Body of pancreas (tissue), 4 donors: Measurements from ENCODE around the gene SLC35F3.
"Not testable (repeated sequence)": the region's sequence is repeated elsewhere in the genome, so short reads cannot be mapped to it uniquely, and the experiment has no call there.

Experiments
- POLR2A ChIP-seq, 3 donors: fragments of 450-650 bp; IDR thresholded peaks; one replicate each; pipeline ENCODE4 v1.6.1; 2016; ENCODE audit warnings: antibody characterized with exemption in 3 of 3, mild to moderate bottlenecking in 2 of 3
- TF ChIP-seq, protein P1 (sequence below), 7 experiments: fragments of 450-650 bp in 4 of 7; fragments of 200-600 bp in 3 of 7; sonication (generic) in 3 of 7; IDR thresholded peaks; one replicate each; pipeline ENCODE4 v1.5.1; 2016 to 2019; ENCODE audit warnings: antibody characterized with exemption in 7 of 7

DNA sequence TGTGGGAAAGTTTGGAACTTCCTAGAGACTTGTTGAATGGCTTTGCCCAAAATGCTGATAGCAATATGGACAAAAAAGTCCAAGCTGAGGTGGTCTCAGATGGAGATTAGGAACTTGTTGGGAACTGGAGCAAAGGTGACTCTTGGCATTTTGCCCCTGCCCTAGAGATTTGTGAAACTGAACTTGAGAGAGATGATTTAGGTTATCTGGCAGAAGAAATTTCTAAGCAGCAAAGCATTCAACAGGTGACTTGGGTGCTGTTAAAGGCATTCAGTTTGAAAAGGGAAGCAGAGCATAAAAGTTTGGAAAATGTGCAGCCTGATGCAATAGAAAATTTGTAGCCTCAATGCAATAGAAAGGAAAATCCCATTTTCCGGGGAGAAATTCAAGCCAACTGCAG is 306.0 kb downstream of the SLC35F3 start:
- TF ChIP-seq, protein P1, sequence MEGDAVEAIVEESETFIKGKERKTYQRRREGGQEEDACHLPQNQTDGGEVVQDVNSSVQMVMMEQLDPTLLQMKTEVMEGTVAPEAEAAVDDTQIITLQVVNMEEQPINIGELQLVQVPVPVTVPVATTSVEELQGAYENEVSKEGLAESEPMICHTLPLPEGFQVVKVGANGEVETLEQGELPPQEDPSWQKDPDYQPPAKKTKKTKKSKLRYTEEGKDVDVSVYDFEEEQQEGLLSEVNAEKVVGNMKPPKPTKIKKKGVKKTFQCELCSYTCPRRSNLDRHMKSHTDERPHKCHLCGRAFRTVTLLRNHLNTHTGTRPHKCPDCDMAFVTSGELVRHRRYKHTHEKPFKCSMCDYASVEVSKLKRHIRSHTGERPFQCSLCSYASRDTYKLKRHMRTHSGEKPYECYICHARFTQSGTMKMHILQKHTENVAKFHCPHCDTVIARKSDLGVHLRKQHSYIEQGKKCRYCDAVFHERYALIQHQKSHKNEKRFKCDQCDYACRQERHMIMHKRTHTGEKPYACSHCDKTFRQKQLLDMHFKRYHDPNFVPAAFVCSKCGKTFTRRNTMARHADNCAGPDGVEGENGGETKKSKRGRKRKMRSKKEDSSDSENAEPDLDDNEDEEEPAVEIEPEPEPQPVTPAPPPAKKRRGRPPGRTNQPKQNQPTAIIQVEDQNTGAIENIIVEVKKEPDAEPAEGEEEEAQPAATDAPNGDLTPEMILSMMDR (IDR thresholded peaks at IDR 0.05) = not testable (repeated sequence)
- TF ChIP-seq POLR2A (IDR thresholded peaks at IDR 0.05) = not testable (repeated sequence)
